ENCODE results near the gene CNTNAP5.

The CNTNAP5 gene

DNA sequence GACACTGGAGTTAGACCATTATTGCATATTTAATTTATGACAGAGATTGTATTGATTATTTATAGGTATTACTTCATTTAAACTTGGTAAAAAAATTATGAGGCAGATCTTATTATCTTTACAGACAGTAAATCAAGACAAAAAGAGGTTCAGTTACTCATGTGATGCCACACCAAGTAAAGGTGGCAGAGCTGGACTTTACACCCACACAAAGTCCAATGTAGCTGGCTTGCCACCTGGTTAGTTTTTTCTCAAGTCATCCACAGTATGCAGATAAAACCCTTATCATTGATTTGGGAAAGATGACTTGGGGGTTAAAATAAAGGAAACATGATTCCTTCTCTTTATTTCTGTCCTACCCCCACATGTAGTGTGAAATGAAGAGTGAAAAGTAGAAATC, 137.2 kb downstream of the CNTNAP5 start:
- DNase-seq, result no peak

DNA sequence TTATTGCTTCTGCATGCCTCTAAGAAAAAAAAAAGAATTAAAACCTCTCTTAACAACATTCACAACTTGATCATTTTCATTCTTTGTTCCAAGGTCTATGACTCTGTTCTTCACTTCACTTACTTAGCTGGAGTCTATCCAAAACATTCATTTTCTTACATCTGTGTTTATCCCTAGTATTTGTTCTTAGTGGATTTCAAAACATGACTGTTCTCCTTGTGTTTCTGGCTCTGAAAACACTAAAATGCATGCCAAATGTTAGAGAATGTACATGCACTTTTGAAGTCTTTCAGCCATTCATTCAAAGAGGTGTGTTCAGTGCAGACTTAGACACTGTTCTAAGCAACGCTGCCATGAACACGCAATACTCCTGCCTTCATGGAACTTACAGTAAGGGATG, 138.8 kb downstream of the CNTNAP5 start:
- no peak for DNase-seq

DNA sequence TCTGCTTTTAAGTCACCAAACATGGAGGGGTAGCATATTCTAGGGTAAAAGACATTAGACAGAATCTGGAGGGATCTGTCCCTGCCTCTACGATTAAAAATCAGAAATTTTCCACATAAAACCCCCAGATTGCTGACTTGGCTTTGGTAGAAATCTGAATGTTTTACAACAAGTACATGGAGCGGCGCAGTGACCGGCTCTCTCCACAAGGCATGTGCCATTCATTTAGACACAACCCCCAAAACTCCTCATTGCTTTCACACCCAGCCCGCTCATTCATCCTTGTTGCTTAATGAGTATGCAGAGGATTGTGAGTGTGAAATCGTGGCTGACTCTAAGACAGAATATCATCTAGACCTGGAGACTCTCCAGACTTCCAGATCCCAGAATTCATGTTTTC, 140.6 kb downstream of the CNTNAP5 start:
- DNase-seq, result no peak

DNA sequence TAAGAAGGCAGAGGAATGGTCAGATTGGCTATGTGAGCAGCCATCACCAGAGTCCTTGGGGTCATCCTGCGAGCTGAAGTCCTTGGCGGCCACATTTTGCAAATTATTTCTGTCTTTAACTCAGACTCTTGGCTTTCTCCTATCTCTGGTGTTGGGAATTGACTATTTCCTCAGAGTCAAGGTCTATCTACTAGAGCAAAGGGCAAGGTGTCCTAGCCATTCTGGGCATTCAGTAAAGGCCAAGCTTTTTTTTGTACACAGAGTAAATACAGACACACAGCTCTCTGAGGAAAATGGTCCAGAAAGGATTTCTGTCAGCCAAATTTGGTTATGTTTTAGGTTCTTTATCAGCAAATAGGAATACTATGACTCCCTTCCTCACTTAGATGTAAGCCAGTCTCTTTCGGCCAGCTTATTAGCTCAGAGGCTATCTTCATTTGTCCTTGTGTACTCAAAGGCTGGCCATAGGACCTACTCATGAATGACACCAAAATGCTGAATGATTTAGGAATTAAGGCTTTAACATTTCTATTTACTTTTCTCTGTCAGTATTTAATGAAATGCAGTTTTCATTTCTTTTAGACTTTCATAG, 146.5 kb downstream of the CNTNAP5 start:
- no peak for DNase-seq

DNA sequence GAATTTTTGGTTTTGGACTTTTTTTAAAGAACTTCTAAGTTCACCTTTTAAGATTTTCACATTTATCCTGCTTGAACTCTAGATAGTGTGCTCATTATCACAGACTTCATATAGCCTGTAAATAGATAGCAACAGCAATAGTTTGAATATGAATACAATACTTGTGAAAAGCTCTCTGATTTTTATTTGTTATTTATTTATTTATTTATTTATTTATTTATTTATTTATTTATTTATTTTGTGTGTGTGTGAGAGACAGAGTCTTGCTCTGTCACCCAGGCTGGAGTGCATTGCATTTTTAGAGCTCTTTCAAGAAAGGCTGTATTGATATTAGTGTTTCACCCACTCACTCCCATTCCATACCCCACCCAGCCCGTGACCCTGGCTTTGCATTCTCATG, 153.6 kb downstream of the CNTNAP5 start:
- DNase-seq, result no peak

DNA sequence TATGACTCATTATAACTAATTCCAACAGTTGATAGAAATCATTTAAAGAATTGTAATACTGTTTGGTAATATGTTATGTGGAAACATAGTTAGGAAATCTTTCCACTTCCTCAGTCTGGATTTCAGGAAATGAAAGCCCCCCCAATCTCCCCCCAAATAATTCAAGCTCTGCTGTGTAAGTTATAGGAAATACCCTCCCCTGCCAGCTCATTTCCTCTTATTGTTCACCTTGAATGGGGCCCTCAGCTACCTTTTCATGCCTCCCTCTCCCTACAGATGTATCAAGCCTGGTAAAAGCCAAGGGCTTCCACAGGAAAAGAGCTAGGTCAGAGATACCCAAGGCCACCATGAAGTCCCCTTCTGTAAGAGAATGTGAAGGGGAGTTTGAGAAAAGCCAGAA, 155.5 kb downstream of the CNTNAP5 start:
- no peak for DNase-seq

DNA sequence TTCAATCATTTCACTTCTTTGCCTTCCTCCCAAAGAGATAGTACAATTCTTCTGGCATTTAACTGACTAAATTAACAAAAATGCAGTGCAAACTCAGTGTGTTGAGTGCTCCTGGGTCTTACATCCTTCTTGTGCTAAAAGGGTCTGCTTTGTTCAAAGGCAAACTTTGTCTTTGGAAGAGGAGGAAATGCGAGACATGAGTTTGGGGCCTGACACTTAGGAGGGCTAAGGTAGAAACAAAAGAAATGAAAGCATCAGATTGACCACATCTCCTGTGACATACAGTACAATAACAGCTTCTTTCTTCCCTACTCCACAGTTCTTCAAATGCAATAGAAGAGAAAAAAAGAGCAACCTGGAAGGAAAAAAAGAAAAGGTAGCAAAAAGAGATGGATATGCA, 161.7 kb downstream of the CNTNAP5 start:
- no peak for DNase-seq

DNA sequence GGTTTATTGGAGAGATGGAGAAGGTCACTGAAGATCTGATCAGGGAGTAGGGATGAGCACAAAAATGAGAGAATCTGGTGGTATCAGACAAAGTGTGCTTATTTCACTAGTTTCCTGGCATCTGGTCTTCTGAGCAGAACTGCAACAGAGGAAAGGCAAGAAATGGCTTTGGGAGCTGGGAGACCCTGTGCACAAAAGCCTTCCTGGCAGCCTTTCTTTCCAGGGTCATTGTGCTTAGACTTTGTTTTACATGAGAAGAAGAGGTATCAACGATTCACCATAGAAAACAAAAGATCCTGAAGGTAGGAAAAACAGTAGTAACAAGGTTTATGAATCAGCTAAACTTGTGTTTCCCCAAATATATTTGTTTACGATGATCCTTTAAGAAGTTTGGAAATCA, 162.9 kb downstream of the CNTNAP5 start:
- no peak for DNase-seq

DNA sequence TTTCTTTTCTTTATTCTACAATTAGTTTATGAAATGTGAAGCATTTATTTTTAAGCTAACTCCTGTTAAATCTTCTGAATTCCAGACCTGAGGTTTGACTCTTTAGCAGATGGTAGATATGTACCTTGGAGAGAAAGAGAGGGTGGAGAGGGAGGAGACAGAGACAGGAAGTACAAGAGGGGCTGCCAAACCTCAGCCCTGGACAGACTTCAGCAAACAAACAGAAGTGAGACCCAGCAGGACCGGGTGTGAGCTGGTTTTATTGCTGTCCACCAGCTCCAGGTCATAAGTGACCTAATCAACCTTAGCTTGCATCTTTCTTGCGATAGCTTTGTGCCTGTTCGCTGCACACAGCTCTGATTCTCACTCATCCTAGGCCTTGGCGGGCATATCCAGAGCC, 168.6 kb downstream of the CNTNAP5 start:
- no peak for DNase-seq

DNA sequence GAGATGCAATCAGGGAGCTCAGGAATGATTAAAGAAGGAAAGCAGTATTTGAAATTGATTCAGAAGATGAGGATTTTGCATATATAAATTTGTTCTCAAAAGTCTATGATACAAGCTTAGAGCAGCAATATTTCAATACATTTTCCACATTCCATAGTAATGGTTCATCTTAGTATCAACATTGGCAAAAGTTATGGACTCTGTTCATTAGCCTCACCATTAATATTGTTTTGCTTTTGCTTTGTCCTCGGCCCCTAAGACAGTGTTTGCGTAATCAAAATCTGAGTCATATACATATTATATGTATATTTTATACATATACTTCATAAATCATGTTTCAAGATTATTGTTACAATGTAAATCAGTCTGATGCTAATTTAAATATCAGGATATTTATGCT, 176.6 kb downstream of the CNTNAP5 start:
- no peak for DNase-seq

DNA sequence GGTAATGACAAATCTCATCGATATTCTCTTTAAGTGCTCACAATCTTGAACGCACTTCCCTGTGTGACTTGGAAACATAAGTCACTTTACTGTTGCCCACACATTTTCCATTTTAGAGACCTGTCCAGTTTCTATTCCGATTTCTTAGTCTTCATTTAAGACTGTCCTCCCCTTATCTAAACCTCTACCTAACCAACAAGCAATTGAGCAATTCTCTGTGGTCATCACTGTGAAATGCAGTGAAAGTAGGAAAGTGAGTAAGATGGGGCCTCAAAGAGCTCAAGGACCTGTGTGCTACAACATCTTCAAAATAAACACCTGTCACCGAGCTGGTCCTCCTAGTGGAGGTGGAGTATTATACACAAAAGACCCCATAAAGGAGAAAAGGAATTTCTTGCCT, 184.4 kb downstream of the CNTNAP5 start:
- DNase-seq, result no peak

DNA sequence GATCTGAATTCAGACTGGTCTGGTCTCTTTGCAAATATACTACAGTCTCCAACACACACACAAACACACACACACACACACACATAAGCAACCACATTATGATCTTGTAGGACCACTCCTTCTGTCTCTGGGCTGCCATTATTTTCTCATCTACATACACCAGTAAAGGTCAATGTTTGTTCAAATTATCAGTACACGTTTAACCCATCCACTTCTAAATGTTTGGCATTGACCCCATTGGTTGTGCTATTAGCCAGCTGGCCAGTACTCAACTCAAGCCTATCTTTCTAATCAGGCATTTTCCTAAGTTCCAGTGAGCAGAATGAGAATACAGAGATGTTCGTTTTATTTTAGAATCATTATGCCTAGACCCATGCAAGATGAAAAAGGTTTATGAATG, 186.4 kb downstream of the CNTNAP5 start:
- no peak for DNase-seq

DNA sequence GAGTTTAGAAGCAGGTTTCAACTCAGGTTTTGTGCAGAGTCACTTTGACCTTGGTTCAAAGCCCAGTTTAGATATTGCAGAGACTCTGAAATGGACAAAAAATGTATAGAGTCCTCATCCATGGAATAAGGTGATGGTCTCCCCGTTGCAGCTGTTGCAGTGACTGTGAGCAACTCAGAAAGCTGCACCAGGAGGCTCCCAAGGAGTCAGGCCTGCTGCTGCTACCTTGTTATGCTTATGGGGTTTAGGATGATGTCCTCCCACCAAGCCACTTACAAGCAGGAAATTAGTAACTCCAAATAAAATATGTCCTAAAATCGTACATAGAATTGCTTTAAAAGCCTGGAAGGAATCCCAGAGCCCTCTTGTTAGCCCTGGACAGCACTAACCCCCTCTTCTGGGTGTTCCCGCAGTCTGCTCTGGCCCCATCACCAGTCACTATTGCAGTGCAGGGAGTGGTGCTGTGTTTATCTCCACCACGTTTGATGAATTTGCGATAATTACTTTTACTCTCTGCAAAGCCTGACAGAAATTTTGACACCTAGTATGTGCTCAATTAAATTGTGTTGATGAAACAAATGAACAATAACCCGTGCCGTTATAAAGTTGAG, 189.0 kb downstream of the CNTNAP5 start:
- no peak for DNase-seq

DNA sequence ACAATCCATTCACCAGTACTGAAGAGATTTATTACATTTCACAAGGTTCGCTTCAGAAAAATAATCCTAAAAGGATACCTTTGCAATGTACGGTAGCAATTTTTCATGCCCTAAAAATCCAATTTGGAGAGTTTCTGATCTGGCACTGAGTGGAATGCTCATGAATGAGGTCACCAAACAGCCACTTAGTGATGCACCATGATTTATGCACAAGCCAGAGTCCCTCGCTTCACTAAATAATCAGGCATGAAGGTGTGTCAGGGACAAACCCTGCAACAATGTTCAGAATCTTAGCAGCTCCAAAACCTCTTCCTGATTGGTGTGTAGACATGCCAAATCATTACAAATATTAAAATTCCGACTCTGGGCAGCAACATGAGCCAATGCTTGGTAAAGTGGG, 221.1 kb downstream of the CNTNAP5 start:
- no peak for DNase-seq

DNA sequence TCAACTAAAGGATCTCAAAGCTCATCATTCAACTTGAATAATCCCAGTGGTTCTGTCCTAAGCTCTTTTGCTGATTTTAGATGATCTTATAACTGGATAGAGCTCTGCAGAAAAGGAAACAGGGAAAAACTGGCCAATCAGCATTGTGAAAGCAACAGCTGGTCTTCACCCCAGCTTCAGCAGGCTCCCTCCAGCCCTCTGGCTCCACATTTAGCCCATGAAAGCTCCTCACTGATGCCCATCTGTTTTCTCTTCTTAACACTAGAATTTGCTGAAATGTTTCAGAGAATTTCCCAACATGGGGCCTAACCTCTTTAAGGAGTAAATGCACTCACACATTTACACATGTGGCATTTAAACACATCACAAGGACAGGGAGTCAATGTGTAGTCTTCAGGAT, 223.3 kb downstream of the CNTNAP5 start:
- DNase-seq, result no peak

DNA sequence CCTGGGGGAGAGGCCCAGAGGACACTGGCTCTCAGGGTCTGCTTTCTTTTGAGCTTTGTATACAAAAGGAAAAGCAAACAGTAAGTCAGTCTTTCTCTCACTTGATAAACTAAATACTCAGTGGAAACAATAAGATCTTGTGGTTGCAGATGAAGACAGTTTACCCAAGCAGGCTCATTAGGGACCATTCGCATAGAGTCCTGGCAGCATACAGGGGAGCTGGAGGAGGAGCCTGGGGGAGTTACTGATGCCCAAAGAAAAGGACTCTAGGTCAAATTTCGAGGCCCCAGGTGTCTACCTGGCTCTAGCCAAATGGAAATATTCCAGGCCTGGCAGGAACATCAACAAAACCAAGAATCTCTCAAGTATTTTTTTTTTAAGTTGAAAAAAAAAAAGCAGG, 225.3 kb downstream of the CNTNAP5 start:
- DNase-seq, result no peak

DNA sequence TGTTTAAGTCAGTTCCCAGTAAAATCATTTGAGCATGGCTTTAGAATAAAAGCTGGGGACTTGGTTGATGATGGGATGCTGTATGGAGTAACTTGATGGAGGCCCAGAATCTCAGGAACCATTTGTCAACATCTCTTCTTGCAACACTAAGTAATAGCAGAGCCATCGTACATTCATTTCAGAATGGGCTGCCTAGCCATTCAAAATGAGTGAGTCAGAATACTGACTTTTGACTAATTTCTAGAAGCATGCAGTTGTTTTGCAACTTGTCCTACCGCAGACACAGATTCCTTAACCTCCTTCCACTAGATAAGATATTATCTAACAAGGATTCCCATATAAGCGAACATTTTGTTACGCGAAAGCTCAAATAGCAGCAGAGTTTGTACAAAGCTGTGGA, 229.5 kb downstream of the CNTNAP5 start:
- no peak for DNase-seq

DNA sequence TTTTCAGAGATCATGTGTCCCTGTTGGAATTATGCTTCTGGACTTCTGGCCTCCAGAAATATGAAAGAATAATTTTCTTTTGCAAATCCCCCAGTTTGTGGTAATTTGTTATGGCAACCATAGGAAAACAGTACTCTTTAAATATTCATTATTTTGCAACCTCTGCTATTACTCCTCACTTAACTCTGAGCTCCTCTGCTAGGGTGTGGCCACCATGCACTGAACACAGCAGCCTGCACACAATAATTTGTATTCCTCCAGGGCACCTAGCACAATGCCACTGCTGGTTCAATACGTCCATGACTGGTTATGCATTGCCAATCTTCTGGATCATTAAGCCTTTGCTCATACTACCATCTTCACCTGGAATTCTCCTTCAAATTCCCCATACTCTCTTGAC, 232.0 kb downstream of the CNTNAP5 start:
- DNase-seq, result no peak

DNA sequence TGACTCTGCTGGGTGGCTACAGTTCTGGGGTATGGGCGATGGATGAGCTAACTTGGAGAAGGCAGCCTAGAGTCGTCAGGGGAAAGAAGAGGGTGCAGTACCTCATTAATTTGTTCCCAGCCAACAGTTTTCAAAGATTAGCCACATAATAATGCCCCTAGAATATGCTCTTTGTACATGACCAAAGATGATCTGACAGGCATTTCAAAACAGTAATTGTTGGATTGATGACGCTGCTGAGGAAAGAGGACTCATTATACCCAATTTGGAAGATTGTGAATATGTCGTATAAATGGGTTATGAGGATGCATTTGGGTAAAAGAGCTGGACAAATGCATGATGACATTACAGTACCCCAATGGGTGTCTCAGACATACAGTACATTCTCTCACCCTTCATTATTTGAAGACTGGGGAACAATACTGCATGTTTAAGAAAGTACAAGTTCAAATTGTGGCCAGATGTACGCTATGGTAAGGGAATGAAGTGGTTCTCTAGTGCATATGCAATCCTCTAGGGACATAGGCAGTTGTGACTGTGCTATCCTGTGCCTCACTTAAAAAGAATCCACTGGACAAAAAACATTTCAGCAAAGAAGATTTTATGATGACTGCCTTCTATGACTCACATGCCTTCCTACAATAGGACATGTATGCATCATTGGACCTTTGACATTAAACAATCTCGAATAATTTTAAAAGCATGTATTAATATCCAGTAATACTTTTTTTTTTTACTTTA, 233.2 kb downstream of the CNTNAP5 start:
- DNase-seq, result no peak

DNA sequence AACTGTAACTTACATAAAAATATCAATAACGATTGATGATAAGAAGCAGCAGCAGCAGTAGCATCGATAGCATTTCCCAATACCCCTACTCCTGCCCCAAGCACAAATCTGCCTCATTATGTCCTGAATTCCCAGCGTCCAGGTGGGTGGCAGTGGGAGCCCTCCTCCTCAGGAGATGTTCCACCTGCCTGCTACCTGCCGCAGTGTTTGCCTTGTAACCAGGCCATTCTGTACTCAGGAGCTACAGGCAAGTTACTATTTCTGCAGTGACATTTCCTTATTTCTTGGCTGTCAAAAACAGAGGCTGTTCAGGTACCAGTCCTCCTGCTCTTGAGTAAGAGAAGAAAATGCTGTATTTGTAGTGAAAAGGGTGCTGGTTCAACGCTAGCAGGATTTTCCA, 236.4 kb downstream of the CNTNAP5 start:
- DNase-seq, result no peak

DNA sequence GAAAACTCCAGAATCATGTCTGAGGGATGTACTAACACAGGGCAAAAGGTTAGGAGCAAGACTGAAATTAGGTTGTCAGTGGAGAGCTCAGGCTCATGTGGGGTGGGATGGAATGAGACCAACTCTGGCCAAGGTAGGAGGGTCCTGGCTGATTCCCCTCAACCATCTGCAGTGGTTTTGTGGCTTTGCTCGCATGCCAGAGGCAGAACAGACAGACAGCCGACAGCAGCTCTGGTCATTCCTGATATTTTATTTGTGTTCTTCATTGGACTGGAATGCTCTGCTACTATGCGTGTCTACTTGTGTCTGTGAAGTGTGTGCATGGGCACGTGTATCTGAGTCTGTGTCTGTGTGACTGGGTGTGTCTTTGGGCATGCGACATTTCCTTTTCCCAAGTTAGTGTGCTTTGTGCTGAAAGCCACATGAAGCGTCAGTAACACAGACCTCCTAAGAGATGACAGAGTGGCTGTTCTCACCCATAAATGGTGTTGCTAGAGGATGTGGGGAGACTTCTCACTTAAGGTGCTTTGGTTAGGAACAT, 239.5 kb downstream of the CNTNAP5 start:
- DNase-seq, result no peak

DNA sequence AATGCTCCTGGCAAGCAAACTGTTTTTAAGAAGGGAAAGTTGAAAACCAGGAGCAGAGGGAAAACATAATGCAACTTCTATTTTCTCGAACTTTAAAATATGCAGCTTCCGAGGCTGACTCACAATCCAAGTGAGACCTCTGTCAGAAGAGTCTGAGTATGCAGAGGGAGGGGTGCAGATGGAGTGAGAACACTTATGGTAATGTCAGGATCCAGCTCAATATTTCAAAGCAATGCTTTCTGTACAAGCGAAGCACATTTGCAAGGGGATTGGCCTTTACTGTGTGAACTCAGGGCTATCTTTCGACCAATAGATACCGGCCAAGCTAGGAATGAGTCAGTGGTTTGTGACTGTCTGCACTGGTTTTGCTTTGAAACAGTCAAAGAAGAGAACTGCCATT, 242.7 kb downstream of the CNTNAP5 start:
- DNase-seq, result no peak

DNA sequence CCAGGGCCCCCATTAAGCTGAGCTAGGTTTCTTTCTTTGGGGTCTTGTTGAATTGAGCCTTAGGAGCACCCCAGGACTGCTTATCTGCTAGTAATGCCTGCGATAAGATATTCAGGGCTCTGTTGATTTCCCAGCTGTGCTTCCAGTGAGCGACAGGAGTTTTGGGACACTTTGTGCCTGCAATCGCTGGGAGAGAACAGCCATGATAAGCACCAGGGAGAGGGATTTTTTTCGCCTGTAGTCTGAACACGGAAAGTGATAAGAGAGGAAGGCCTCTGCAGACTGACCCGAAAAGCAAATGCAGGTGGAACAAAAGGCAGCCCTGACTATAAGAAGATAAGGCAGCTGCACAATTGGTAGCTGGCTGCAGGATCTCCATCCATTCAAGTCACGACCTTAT, 244.3 kb downstream of the CNTNAP5 start:
- DNase-seq, result no peak

DNA sequence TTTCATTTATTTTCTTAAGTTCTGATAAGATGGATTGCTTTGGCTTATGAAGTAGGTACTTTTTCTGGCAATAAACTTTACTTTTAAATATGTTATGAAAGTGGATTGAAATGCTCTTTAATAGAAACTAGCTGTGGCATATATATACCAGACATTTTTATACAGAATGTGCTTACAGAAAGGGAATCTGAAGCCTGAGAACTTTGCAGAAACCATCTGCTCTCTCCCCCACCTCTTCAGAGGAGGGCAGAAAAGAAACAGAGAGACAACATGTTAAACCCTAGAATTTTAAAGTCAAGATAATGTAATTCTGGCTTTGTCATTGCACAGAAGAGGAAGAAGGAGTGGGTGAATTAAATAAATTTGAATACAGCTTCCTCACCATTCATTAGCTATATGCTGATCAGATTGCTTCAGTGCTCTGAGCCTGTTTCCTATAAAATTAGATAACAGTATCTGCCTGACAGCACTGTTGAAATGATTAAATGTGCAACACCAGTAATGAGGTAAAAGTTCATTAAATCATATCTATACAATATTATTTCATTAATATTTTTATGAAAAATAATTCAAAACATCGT, 247.3 kb downstream of the CNTNAP5 start:
- DNase-seq, result no peak
